Measurements from ENCODE around the gene NTRK3. TPM values are rescaled to one million over a fixed set of nuclear protein-coding genes. Genes with fewer than 3 reads are reported as not detected.

Gene NTRK3
- total RNA-seq, 6 experiments from 2014 or later = 0.02 TPM; not detected in 5

- Mint-ChIP-seq H3K36me3 (ENCODE audit: low read depth) (no peaks in the 10 kb centered on the region), H3K27ac (no peak overlapping the region), H3K9me3 (no peaks in the 10 kb centered on the region), H3K27me3 (ENCODE audit: insufficient read depth) (peaks cover 9% of the 10 kb centered on the region), H3K4me1 (ENCODE audit: low read depth) (no peaks in the 10 kb centered on the region), H3K4me3 (no peak overlapping the region)
- DNase-seq = no peak
- TF ChIP-seq CTCF (IDR thresholded peaks at IDR 0.05) = no peak
Observed at GRCh38 chr15:87901926-87902690, 354.4 kb downstream of the NTRK3 start.

- Mint-ChIP-seq H3K27me3 (ENCODE audit: insufficient read depth) (peaks cover 9% of the 10 kb centered on the region), H3K27ac (no peak overlapping the region), H3K4me1 (ENCODE audit: low read depth) (no peaks in the 10 kb centered on the region), H3K36me3 (ENCODE audit: low read depth) (no peaks in the 10 kb centered on the region), H3K4me3 (no peak overlapping the region), H3K9me3 (no peaks in the 10 kb centered on the region)
- DNase-seq = no peak
- no peak for TF ChIP-seq CTCF (IDR thresholded peaks at IDR 0.05)
Observed at GRCh38 chr15:87901008-87901407, 355.5 kb downstream of the NTRK3 start.

GRCh38 chr15:87896936-87897335, 359.6 kb downstream of the NTRK3 start:
- TF ChIP-seq CTCF (IDR thresholded peaks at IDR 0.05) = no peak
- Mint-ChIP-seq H3K27ac (no peak overlapping the region), H3K9me3 (no peaks in the 10 kb centered on the region), H3K36me3 (ENCODE audit: low read depth) (no peaks in the 10 kb centered on the region), H3K27me3 (ENCODE audit: insufficient read depth) (peaks cover 3% of the 10 kb centered on the region; the same call in 1 of the 2 replicates), H3K4me3 (no peak overlapping the region), H3K4me1 (ENCODE audit: low read depth) (no peaks in the 10 kb centered on the region)
- no peak for DNase-seq

GRCh38 chr15:87887177-87887576, 369.4 kb downstream of the NTRK3 start:
- no peaks in the 10 kb centered on the region; the same call in 1 of the 2 replicates for H3K27me3 Mint-ChIP-seq (ENCODE audit: insufficient read depth)
- H3K9me3 Mint-ChIP-seq = no peaks in the 10 kb centered on the region
- no peaks in the 10 kb centered on the region for H3K36me3 Mint-ChIP-seq (ENCODE audit: low read depth)
- H3K4me3 Mint-ChIP-seq = no peak overlapping the region
- no peak overlapping the region for H3K27ac Mint-ChIP-seq
- H3K4me1 Mint-ChIP-seq (ENCODE audit: low read depth) = no peaks in the 10 kb centered on the region
- TF ChIP-seq CTCF (IDR thresholded peaks at IDR 0.05) = no peak
- no peak for DNase-seq

DNA sequence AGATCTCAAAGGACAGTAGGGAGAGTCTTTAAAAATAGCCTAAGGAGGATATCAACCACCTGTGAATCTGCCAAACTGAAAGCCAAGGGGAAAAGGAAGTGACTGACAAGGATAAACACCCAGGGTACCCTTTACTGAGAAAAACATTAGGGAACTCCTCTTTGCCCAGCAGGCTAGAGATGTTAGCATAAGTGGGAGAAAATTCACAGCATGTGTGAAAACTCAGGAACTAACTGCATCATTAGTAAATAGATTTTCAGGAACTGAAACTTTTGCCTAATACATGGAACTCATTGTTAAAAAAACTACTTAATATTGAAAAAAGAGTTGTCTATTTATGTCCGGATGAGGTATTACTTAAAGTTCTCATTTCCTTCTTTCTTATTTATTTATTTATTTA, 375.5 kb downstream of the NTRK3 start:
- peaks cover 44% of the 10 kb centered on the region for H3K4me1 Mint-ChIP-seq (ENCODE audit: low read depth)
- no peak for TF ChIP-seq CTCF (IDR thresholded peaks at IDR 0.05)
- peaks cover 2% of the 10 kb centered on the region; the same call in 1 of the 2 replicates for H3K27me3 Mint-ChIP-seq (ENCODE audit: insufficient read depth)
- no peak overlapping the region for H3K4me3 Mint-ChIP-seq
- no peak for DNase-seq
- H3K36me3 Mint-ChIP-seq (ENCODE audit: low read depth) = no peaks in the 10 kb centered on the region
- 0 out of 2 replicates have a peak overlapping the region, but pooled peaks have one; percentile 1 for H3K27ac Mint-ChIP-seq
- no peaks in the 10 kb centered on the region for H3K9me3 Mint-ChIP-seq

All from HFFc6 (cell line).